ENCODE measurements around the gene PKNOX1. TPM values are rescaled to one million over a fixed set of nuclear protein-coding genes. Genes with fewer than 3 reads are reported as not detected.
"Not testable (repeated sequence)": the region's sequence is repeated elsewhere in the genome, so short reads cannot be mapped to it uniquely, and the experiment has no call there.

PKNOX1 gene
- total RNA-seq, 4 donors from 2014 or later, result 7.4 to 28.1 (median 14.1) TPM

- Histone ChIP-seq H3K27ac (no peak overlapping the region), H3K4me3 (no peak overlapping the region), H3K36me3 (no peaks in the 10 kb centered on the region), H3K9me3 (no peaks in the 10 kb centered on the region), H3K4me1 (no peaks in the 10 kb centered on the region), H3K27me3 (no peaks in the 10 kb centered on the region)
- TF ChIP-seq CTCF (IDR thresholded peaks at IDR 0.05) (no peak), POLR2A (IDR thresholded peaks at IDR 0.05) (no peak)
- peak in 1 of 3 donors; percentile 10 for DNase-seq
Measured at GRCh38 chr21:42942244-42942643, 32.1 kb upstream of the PKNOX1 start.

GRCh38 chr21:42949094-42949755 lies 25.1 kb upstream of the PKNOX1 start:
- H3K4me1 ChIP-seq, H3K36me3 ChIP-seq, H3K4me3 ChIP-seq, H3K27ac ChIP-seq, H3K9me3 ChIP-seq, DNase-seq, H3K27me3 ChIP-seq: not testable (repeated sequence)

GRCh38 chr21:42951193-42951592 lies 23.2 kb upstream of the PKNOX1 start:
- DNase-seq, H3K9me3 ChIP-seq, H3K27me3 ChIP-seq, H3K27ac ChIP-seq, H3K4me3 ChIP-seq, H3K4me1 ChIP-seq, H3K36me3 ChIP-seq: not testable (repeated sequence)

GRCh38 chr21:42956824-42957630 lies 17.3 kb upstream of the PKNOX1 start:
- no peaks in the 10 kb centered on the region for H3K9me3 ChIP-seq
- no peak overlapping the region for H3K4me3 ChIP-seq
- no peaks in the 10 kb centered on the region for H3K4me1 ChIP-seq
- H3K27ac ChIP-seq, result no peak overlapping the region
- H3K27me3 ChIP-seq, result no peaks in the 10 kb centered on the region
- TF ChIP-seq CTCF (IDR thresholded peaks at IDR 0.05) (no peak), POLR2A (IDR thresholded peaks at IDR 0.05) (no peak)
- DNase-seq, result peak in 1 of 3 donors; percentile 22
- no peaks in the 10 kb centered on the region for H3K36me3 ChIP-seq

- not testable (repeated sequence) for H3K9me3 ChIP-seq, H3K4me1 ChIP-seq, DNase-seq, H3K27me3 ChIP-seq, H3K36me3 ChIP-seq, H3K4me3 ChIP-seq, H3K27ac ChIP-seq
Measured at GRCh38 chr21:42958122-42958521, 16.2 kb upstream of the PKNOX1 start.

GRCh38 chr21:42959728-42960127 lies 14.6 kb upstream of the PKNOX1 start:
- H3K4me1 ChIP-seq, result no peaks in the 10 kb centered on the region
- H3K27me3 ChIP-seq, result no peaks in the 10 kb centered on the region
- no peak for DNase-seq
- H3K9me3 ChIP-seq, result no peaks in the 10 kb centered on the region
- no peak overlapping the region for H3K27ac ChIP-seq
- TF ChIP-seq POLR2A (IDR thresholded peaks at IDR 0.05) (no peak), CTCF (IDR thresholded peaks at IDR 0.05) (no peak)
- no peaks in the 10 kb centered on the region for H3K36me3 ChIP-seq
- H3K4me3 ChIP-seq, result no peak overlapping the region

- no peak for DNase-seq
- Histone ChIP-seq H3K36me3 (no peaks in the 10 kb centered on the region), H3K4me1 (no peaks in the 10 kb centered on the region)
Measured at GRCh38 chr21:42962380-42963007, 11.9 kb upstream of the PKNOX1 start.

More at GRCh38 chr21:42962380-42963007, 11.9 kb upstream of the PKNOX1 start:
- H3K27me3 ChIP-seq, result no peaks in the 10 kb centered on the region
- no peak overlapping the region for H3K4me3 ChIP-seq
- TF ChIP-seq POLR2A (IDR thresholded peaks at IDR 0.05) (no peak), CTCF (IDR thresholded peaks at IDR 0.05) (no peak)
- no peak overlapping the region for H3K27ac ChIP-seq
- H3K9me3 ChIP-seq, result no peaks in the 10 kb centered on the region

All from Peyer's patch (tissue), 4 donors.